Fibroblast of peridontal ligament (primary cell): Measurements from ENCODE around the gene IGF2.
A peak's percentile ranks its signal among the peaks of the same experiment; 100 is the strongest.
"Not testable (repeated sequence)": the region's sequence is repeated elsewhere in the genome, so short reads cannot be mapped to it uniquely, and the experiment has no call there.

ENCODE experiments used
- DNase-seq: peaks from one replicate; pipeline ENCODE4 v3.0.0-alpha.2; 2010; ENCODE audit errors: extremely low read depth

IGF2 gene

DNA sequence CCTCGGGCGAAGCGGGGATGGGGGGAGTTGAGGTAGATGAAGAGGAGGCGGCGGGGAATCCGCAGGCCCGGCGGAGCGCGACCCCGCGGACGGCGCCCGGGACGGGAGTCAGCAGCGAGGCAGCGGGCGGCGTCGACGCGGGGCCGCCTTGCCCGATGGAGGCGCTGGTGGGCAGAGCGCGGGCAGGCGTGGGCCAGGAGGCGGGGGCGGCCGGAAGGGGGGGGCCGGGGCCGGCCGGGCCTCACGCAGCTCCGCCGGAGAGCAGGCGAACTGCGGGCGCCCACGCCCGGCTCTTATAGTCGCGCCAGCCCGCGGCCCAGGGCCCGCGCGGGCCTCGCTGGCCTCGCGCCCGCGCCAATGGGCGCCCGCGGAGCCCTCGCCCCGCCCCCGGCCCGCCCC is at the start of gene IGF2:
Gene IGF2, minus strand, starts transcription at position 267 of the 399 bp plus-strand sequence. CDS start 3,866 bp downstream, outside the sequence.
- DNase-seq: no peak

GRCh38 chr11:2188745-2189144 is 49.6 kb upstream of the IGF2 start:
- no peak for DNase-seq

- no peak for DNase-seq
These were observed 48.1 kb upstream of the IGF2 start for GRCh38 chr11:2187280-2187707.

GRCh38 chr11:2186669-2187279 is 47.6 kb upstream of the IGF2 start:
- DNase-seq: no peak

- no peak for DNase-seq
These were observed 46.3 kb upstream of the IGF2 start for GRCh38 chr11:2185324-2186085.

- no peak for DNase-seq
These were observed 43.7 kb upstream of the IGF2 start for GRCh38 chr11:2182692-2183474.

DNA sequence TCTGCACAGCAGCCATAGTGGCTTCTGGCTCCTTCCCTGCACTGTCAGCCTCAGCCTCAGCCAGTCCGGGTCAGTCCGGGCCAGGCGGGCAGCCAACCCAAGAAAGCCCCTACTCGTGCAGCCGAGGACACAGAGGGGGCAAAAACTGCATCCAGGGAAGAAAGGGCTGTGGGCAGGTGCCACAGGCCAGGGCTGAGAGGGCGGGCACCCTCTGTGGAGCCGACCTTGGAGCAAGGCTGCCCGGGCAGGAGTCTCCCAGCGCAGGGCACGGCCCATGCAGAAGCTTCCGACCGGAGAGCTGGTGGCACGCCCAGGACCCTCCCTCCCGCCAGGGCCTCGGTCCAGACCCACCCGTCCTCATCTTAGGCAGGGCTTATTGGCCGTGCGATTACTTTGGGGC is 42.9 kb upstream of the IGF2 start:
- no peak for DNase-seq

DNA sequence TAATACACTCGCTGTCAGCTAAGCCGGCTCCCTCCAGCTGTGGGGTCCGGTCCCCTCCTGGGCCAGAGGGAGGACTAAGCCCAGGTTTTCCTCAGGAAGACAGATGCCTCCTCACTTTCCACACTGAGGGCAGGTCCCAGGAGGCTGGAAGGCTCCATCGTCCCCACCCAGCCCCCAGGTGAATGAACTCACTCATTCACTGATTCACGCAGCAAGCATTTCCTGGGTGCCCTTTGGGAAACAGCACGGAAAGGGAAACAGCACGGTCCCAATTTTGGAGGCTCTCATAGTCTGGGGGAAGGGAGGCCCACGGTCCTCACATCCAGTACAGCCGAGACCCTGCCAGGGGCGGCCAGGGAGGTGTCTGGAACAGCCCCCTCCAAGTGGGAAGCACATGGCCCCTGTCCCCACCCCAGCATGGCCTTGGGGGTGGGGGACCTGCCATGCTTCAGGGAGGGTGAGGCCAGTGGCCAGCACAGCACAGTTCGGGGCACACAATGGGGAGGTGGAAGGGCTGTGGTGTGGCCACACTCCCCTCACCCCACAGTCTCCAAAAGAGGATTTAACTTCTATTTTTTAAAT is 41.7 kb upstream of the IGF2 start:
- DNase-seq: no peak

- no peak for DNase-seq
These were observed 41.2 kb upstream of the IGF2 start for GRCh38 chr11:2180347-2180746.

GRCh38 chr11:2179516-2179915 is 40.3 kb upstream of the IGF2 start:
- no peak for DNase-seq

- no peak for DNase-seq
These were observed 39.8 kb upstream of the IGF2 start for GRCh38 chr11:2178906-2179494.

- not testable (repeated sequence) for DNase-seq
These were observed 39.0 kb upstream of the IGF2 start for GRCh38 chr11:2178055-2178773.

- DNase-seq: no peak
These were observed 37.9 kb upstream of the IGF2 start for GRCh38 chr11:2177076-2177475.

GRCh38 chr11:2176389-2176900 is 37.3 kb upstream of the IGF2 start:
- no peak for DNase-seq

DNA sequence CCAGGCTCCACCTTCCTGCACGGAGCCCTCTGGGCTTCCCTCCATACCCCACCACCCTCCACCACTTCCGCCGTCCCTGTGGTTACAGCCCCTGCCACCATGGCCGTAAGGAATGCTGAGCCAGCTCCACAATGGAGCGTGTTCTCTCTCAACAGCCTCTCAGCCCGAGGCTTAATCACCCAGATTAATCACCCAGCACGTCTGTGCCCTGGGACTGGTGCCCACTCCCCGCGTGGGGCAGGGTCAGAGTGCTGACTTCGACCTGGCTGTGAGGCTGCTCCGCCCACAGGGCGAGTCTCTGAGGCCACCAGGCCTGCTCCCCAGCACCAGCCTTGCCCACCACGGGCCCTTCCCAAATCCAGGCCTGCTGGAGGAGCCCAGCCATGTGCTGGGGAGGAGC is 36.5 kb upstream of the IGF2 start:
- peak; percentile 4 for DNase-seq

- DNase-seq: no peak
These were observed 35.2 kb upstream of the IGF2 start for GRCh38 chr11:2174361-2174760.

GRCh38 chr11:2173761-2174160 is 34.6 kb upstream of the IGF2 start:
- no peak for DNase-seq

- DNase-seq: no peak
These were observed 34.0 kb upstream of the IGF2 start for GRCh38 chr11:2173150-2173693.

GRCh38 chr11:2172676-2173075 is 33.5 kb upstream of the IGF2 start:
- DNase-seq: no peak

DNA sequence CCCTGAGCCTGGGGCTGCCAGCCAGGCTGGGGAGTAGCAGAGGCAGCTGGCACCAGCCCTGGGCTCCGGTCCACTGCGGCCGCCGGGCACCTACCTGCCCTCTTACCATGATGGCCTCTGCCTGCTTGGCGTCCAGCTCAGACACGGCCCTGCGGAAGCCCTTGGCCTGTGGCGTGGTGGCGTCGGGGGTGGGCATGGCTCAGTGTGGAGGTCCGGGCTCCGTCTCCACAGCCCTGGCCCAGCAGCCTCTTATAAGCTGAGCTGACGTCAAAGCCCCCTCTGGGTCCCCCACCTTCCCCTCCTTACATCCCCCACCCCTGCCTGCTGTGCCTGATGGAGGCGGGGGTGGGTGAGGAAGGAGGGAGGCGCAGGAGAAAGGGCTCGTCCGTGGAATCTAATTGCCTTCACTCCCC is 32.4 kb upstream of the IGF2 start, which contains the start of gene TH:
Gene TH, minus strand, starts transcription at position 225 of the 413 bp plus-strand sequence. Its CDS starts 29 bp downstream, at position 196.
- DNase-seq: no peak
